HG03439 (cell line): ENCODE measurements around the gene SCIMP.
"Not testable (repeated sequence)": the region's sequence is repeated elsewhere in the genome, so short reads cannot be mapped to it uniquely, and the experiment has no call there.

Experiments used
- ATAC-seq: cut with Tn5 transposase; IDR thresholded peaks from one replicate; pipeline ENCODE4 v1.9.1; 2021; ENCODE audit warnings: mild to moderate bottlenecking, moderate library complexity; ENCODE audit not compliant: unreplicated experiment

SCIMP gene

DNA sequence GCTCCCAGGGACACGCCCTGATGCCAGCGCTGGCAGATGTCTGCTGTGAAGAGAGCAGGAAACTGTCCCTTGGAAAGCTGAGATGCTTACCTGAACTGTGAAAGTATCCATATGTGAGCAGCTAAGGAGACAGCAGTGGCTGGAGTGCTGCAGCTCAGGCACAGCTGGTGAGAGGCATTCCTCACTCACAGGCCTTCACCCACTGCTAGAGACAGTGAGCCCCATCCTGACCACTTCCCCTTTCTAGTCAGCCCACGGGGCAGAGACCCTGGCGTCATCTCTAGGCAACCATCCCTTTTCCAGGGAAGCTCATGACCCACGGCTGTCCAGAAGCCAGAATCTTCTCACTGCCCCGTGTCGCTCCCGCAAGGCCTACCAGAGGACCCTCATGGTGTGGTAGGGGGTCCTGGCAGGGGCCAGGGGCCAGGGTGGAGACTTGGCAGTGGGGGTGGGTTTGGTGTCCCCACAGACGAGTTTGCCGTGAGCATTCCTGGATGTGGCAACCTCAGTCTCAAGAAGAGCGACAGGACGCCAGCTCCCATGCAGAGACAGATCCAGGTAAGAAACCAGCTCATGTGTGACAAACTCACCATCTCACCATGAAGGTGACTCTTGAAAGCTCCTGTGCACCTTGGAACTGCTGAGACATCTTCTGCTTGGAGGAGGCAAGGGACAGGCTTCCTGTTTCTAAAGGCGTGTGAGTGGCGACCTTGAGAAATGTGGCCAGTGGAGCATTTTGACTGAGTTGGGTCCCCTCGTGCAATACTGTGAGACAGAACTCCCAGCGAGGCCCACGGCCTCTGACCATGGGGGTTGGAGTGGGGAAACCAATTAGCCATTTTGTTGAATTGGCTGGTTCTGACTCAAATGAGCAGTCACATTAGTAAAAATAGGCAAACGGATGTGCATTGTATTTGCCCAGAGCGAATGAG lies at the start of gene SCIMP:
Gene SCIMP, minus strand, starts transcription at position 216 of the 932 bp plus-strand sequence. Its CDS starts 105 bp downstream, at position 111.
- peak; percentile 39 for ATAC-seq

- no peak for ATAC-seq
These were observed 49.1 kb upstream of the SCIMP start for GRCh38 chr17:5283571-5284315.

DNA sequence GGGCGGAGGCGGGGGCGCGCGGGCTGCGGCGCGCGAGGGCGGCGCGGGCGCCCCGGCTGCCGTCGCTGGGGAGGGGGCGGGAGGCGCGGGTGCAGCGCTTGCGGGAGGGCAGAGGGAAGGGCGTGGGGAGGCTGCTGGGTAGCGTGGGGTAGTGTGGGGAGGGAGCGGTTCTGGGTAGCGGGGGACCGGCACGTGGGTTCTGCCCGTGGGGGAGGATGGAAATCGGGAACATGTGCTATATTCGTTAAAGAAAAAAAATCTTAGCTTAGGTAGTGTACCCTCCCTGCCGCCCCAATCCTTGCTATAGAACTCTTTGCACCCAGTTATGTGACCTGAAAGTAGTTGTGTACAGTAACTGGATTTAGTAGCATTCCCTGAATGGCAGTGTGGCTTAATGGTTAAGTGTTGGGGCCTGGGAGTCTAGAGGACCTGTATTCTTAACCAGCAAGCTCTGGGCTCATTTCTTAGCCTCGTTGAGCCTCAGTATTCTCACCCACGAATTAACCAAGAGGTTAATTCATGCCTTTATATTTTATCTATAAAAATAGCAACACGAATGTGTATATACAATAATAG lies 48.1 kb upstream of the SCIMP start:
- no peak for ATAC-seq

DNA sequence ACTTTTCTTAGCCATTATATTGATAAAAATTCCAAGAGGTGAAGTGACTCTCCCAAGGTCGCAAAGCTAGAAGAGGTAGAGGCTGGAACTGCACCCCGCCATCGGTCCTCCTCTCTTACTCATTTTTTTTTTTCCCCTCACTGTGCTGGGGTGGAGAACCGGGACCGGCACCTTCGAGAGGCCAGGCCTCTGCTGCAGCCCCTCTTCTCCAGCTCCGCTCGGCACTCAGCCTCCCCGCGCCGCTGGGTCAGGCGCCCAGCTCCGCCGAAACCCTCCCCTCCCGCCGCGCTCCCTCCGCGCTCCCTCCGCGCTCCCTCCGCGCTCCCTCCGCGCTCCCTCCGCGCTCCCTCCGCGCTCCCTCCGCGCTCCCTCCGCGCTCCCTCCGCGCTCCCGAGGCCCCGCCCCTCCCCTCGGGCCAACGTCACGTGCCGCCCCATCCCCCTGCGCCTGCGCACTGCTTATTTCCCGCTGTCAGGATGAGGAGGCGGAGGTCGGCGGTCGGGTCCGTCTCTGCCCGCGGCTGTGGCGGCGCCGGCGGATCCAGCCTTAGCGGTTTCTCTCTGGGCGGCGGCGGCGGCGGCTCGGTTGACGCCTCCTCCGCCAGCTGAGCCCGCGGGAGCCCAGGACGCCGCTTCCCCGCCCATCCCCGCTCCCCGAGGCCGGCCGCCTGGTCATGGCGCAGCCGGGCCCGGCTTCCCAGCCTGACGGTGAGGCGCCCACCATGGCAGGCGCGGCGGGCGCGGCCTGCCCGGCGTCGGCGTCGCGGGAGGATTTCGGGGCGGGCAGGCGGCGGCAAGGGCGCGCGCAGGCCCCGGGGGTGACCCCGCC lies 47.4 kb upstream of the SCIMP start, which contains the start of gene RABEP1:
Gene RABEP1, plus strand, starts transcription at position 471 of the 828 bp plus-strand sequence. Its CDS starts 203 bp downstream, at position 674.
- no peak for ATAC-seq

DNA sequence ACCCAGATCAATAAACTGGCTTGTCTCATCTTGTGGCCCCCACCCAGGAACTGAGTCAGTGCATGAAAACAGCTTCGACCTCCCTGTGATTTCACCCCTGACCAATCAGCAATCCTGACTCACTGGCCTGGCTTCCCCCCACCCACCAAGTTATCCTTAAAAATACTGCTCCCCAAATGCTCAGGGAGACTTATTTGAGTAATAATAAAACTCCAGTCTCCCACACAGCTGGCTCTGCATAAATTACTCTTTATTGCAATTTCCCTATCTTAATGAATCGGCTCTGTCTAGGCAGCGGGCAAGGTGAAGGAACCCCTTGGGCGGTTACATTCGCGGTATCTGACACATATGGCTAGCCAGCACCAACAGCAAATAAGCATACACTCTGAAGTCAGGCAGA lies 37.7 kb upstream of the SCIMP start:
- ATAC-seq: no peak

GRCh38 chr17:5269241-5269960 lies 34.7 kb upstream of the SCIMP start:
- ATAC-seq: no peak

DNA sequence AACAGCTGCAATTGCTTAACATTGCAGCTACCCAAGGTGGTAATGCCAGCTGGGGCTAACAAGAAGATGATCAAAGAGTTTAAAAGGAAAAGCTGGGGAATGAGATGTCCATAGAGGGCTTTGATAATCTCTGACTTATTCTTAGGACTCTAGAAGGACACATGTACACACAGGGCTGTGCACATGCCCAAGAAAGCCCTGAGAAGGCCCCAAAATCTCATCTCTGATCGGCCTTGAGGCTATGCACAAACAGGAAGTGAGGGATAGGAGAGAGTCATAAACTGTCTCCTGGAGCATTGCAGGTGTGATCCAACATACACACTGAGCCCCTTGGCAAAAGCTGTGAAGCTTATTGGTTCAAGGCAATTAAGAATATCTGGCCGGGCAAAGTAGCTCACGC lies 30.2 kb upstream of the SCIMP start:
- ATAC-seq: no peak

GRCh38 chr17:5263441-5263840 lies 28.8 kb upstream of the SCIMP start:
- ATAC-seq: no peak

- no peak for ATAC-seq
These were observed 27.8 kb upstream of the SCIMP start for GRCh38 chr17:5262416-5262991.

- no peak for ATAC-seq
These were observed 25.9 kb upstream of the SCIMP start for GRCh38 chr17:5260542-5260941.

- no peak for ATAC-seq
These were observed 22.5 kb upstream of the SCIMP start for GRCh38 chr17:5257124-5257523.

DNA sequence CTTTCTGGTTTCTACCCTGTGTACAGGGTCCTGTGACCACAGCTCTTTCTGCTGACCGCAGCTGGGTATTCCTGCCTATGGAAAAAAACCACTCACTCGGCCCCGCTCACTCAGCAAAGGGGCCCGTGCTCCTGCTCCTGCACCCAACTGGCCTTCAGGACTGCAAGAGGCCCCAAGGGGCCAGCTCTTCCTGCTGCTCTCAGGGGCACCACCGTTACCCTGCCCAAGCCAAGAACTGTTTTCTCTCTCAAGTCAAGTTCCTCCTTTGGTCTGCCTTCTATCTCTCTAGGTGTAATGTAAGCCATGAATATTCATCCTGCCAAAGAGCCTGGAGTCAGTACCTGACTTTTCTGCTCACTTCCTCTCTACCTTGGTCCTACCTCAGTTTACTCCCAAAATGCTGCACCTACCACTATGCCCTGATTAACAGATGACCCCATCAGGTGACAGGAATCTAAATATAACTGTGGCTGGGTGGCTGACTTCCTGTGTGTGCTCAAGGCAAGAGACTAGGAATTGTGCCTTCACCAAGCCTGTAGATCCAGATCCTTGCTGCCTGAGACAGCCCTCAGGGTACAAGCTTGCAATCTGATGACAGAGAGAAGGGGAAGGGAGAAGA lies 20.4 kb upstream of the SCIMP start:
- ATAC-seq: no peak

DNA sequence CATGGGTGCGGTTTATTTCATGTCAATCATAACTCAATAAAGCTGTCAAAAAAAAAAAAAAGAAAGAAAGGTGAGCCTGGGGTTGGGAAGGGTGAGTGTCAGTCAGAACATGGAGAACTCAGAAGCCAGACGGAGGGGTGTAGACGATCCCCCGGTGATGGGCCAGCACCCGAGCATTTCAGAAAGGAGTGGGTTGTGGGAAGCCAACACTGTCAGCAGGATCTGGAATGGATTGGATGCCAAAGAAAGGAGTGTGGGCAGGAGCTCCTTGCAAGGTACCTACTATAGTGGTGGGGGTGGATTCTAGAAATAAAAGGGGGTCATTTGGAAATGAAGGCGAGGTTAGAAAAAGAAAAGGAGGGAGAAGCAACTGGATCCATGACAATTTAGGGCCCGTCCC lies 19.8 kb upstream of the SCIMP start:
- ATAC-seq: no peak

DNA sequence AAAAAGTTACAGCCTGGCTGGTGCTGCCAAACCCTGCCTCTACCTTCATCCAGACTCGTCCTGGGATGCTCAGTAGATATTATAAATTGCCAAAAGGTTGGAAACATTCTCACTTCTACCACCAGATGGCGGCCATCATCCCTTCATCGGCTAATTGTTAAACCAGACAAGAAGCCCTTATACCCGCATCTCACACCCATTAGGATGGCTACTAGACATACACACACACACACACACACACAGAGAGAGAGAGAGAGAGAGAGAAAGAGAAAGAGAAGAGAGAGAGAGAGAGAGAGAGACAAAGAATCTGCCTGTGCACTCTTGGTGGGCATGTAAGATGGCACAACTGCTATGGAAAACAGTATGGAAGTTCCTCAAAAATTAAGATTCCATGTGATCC lies 15.0 kb upstream of the SCIMP start:
- no peak for ATAC-seq

- ATAC-seq: no peak
These were observed 14.3 kb upstream of the SCIMP start for GRCh38 chr17:5248821-5249479.

DNA sequence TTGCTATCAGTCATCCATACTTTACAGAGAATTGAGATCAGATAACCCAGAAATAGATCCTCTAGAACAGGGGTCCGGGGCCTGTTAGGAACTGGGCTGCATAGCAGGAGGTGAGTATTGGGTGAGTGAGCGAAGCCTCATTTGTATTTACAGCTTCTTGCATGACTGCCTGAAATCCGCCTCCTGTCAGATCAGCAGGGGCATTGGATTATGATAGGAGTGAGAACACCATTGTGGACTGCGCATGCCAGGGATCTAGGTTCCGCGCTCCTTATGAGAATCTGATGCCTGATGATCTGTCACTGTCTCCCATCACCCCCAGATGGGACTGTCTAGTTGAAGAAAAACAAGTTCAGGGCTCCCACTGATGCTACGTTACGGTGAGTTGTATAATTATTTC lies 13.0 kb upstream of the SCIMP start:
- ATAC-seq: no peak

DNA sequence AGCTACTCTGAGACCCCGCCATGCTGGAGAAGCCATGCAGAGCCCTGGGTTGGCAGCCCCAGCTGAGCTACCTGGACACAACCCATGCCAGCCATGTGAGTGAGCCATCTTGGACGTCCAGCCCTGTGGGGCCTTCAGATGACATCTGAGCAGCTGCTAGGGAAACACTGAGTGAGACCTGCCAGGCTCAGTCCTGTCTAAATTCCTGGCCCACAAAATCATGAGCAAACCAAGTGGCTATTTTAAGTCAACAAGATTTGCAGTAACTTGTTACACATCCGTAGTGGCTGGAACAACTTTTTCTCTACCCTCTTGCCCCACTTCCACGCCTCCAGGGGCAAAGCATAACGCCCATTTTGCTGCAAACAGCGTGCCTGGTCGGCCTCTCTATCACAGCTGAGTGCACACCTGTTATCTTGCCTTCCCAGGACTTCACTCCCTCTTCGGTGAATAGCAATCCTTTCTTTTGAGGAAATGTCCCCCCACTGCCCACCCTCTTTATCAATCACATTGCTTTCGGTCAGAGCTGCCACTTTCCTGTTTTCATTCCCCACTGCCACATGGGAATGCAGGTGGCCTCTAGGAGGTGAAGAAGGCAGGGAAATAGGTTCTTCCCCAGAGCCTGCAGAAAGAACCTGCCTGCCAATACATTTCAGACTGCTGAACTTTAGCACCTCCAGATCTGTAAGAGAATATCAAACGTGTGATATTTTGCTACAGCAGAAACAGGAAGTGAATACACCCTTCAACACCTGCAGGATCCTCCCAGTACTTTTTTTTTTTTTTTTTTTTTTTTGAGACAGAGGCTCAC lies 7.4 kb upstream of the SCIMP start:
- ATAC-seq: peak; percentile 55

DNA sequence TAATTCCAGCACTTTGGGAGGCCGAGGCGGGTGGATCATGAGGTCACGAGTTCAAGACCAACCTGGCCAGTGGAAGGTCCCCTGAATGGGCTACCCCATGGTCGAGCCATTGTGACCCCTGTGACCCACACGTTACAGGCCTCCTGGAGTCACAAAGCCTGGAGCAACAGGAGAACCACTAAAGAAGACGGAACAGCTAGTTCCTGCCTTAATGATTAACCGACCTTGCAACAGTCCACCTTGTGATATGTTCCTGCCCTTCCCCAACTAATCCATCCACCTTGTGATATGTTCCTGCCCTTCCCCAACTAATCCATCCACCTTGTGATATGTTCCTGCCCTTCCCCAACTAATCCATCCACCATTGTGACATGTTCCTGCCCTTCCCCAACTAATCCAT lies 5.1 kb upstream of the SCIMP start:
- ATAC-seq: not testable (repeated sequence)
